GM12878 (cell line): ENCODE measurements around the gene STXBP4. TPM values are rescaled to one million over a fixed set of nuclear protein-coding genes. Genes with fewer than 3 reads are reported as not detected.

Experiments used
- ATAC-seq: fragments of 200-7000 bp; cut with Tn5 transposase; 3 replicates; pipeline ENCODE4 v1.9.1; 2020; ENCODE audit warnings: mild to moderate bottlenecking, moderate library complexity
- BruUV-seq: library from RNA; stranded (reverse); fragments of 400-500 nt; replicated peaks from 2 replicates; lab custom pipeline; 2021; lab: Mats Ljungman, UMichigan
- CTCF ChIA-PET: fragments of 300-600 bp; sonication (Branson Sonifier 250); formaldehyde crosslinking; extraction: SDS; loops from one replicate; lab custom pipeline; 2021; ENCODE audit warnings: inconsistent platforms; lab: Yijun Ruan, JAX
- POLR2A ChIA-PET: fragments of 350-600 bp; formaldehyde crosslinking; extraction: SDS; loops from one replicate; lab custom pipeline; 2021; ENCODE audit warnings: inconsistent platforms; lab: Charles Lee
- RAD21 ChIA-PET: fragments of 300-600 bp; sonication (Branson Sonifier 250); formaldehyde crosslinking; loops from one replicate; lab custom pipeline; 2023; ENCODE audit warnings: antibody characterized with exemption; ENCODE audit not compliant: unreplicated experiment; lab: Charles Lee
- SMC1A ChIA-PET: fragments of 300-600 bp; sonication (Branson Sonifier 250); formaldehyde crosslinking; loops from one replicate; lab custom pipeline; 2023; ENCODE audit not compliant: unreplicated experiment, uncharacterized antibody; lab: Charles Lee
- DNase-seq: peaks from one replicate; pipeline ENCODE4 v3.0.0-alpha.2; 2011; ENCODE audit warnings: low read depth, low spot score
- FAIRE-seq: peaks from 3 replicates; lab custom pipeline; 2011; peaks lifted over from hg19 to GRCh38; lab: Jason Lieb, UNC
- H2AFZ ChIP-seq: 2 replicates; pipeline ENCODE4 v1.6.0; 2011; ENCODE audit warnings: low read depth, low read length, control low read depth; ENCODE audit not compliant: control insufficient read depth
- H3K27ac ChIP-seq: 2 replicates; pipeline ENCODE4 v1.5.1; 2011; ENCODE audit warnings: control low read depth; ENCODE audit not compliant: control insufficient read depth, insufficient read depth
- H3K27me3 ChIP-seq, 2 experiments: replicated peaks in 1 of 2; 2 replicates each; pipeline versions ENCODE4 v1.6.0 to v1.6.1; 2011; ENCODE audit warnings: low read length in 1 of 2; ENCODE audit not compliant: control insufficient read depth in 2 of 2, insufficient read depth in 2 of 2
- H3K36me3 ChIP-seq, 2 experiments: 2 replicates each; pipeline ENCODE4 v1.5.1; 2011; ENCODE audit warnings: low read length in 1 of 2; ENCODE audit not compliant: control insufficient read depth in 2 of 2, insufficient read depth in 2 of 2
- H3K4me1 ChIP-seq: 2 replicates; pipeline ENCODE4 v1.6.1; 2011; ENCODE audit warnings: mild to moderate bottlenecking, low read length, moderate library complexity, mixed read lengths; ENCODE audit not compliant: control insufficient read depth, insufficient read depth
- H3K4me2 ChIP-seq: 2 replicates; pipeline ENCODE4 v1.6.0; 2011; ENCODE audit warnings: control low read depth; ENCODE audit not compliant: control insufficient read depth, insufficient read depth
- H3K4me3 ChIP-seq: fragments of 200-600 bp; sonication (generic); 2 replicates; pipeline ENCODE4 v1.5.1; 2016
- H3K79me2 ChIP-seq: 2 replicates; pipeline ENCODE4 v1.6.0; 2011; ENCODE audit warnings: low read length; ENCODE audit not compliant: control insufficient read depth, insufficient read depth
- H3K9ac ChIP-seq: 2 replicates; pipeline ENCODE4 v1.8.0; 2011; ENCODE audit warnings: low read length, control low read depth, mixed read lengths; ENCODE audit not compliant: control insufficient read depth, insufficient read depth
- H3K9me3 ChIP-seq: replicated peaks from 3 replicates; pipeline ENCODE4 v1.5.1; 2011; ENCODE audit warnings: mild to moderate bottlenecking, low read length; ENCODE audit not compliant: control insufficient read depth, insufficient read depth
- H4K20me1 ChIP-seq: 2 replicates; pipeline ENCODE4 v1.6.0; 2011; ENCODE audit not compliant: control insufficient read depth, insufficient read depth
- ASH2L ChIP-seq: fragments of 300-600, 200-600 bp; sonication (generic); IDR thresholded peaks from 2 replicates; pipeline ENCODE4 v1.6.1; 2017; ENCODE audit warnings: low read depth, mild to moderate bottlenecking, borderline replicate concordance
- BACH1 ChIP-seq: fragments of 450-650 bp; IDR thresholded peaks from 2 replicates; pipeline ENCODE4 v1.6.1; 2017; ENCODE audit warnings: mild to moderate bottlenecking, borderline replicate concordance
- BMI1 ChIP-seq: fragments of 450-650 bp; IDR thresholded peaks from 2 replicates; pipeline ENCODE4 v1.6.1; 2016; ENCODE audit warnings: mild to moderate bottlenecking, moderate library complexity, borderline replicate concordance
- BRCA1 ChIP-seq: IDR thresholded peaks from 2 replicates; pipeline ENCODE4 v1.6.1; 2011; ENCODE audit warnings: low read depth, low read length, improper control_type of control experiment
- CHD4 ChIP-seq: fragments of 200-600 bp; sonication (generic); IDR thresholded peaks from 2 replicates; pipeline ENCODE4 v1.6.1; 2016; ENCODE audit warnings: mild to moderate bottlenecking
- DPF2 ChIP-seq: fragments of 450-650 bp; IDR thresholded peaks from 2 replicates; pipeline ENCODE4 v1.6.1; 2017; ENCODE audit warnings: mild to moderate bottlenecking
- KLF5 ChIP-seq: fragments of 450-650 bp; IDR thresholded peaks from 2 replicates; pipeline ENCODE4 v1.6.1; 2014; ENCODE audit warnings: mild to moderate bottlenecking; ENCODE audit not compliant: partially characterized antibody
- RB1 ChIP-seq: fragments of 450-650 bp; formaldehyde crosslinking; IDR thresholded peaks from 2 replicates; pipeline ENCODE4 v1.6.1; 2017; ENCODE audit warnings: mild to moderate bottlenecking, borderline replicate concordance
- SMC3 ChIP-seq: IDR thresholded peaks from 2 replicates; pipeline ENCODE4 v1.6.1; 2011; ENCODE audit warnings: low read length, improper control_type of control experiment, borderline replicate concordance
- STAT3 ChIP-seq: IDR thresholded peaks from 2 replicates; pipeline ENCODE4 v1.6.1; 2011; ENCODE audit warnings: low read depth, low read length, improper control_type of control experiment
- SUZ12 ChIP-seq: fragments of 200-600 bp; sonication (generic); IDR thresholded peaks from one replicate; pipeline ENCODE4 v1.6.1; 2018; ENCODE audit warnings: antibody characterized with exemption, mild to moderate bottlenecking; ENCODE audit not compliant: unreplicated experiment
- TAF1 ChIP-seq: IDR thresholded peaks from 2 replicates; pipeline ENCODE4 v1.6.1; 2011; ENCODE audit warnings: mild to moderate bottlenecking, low read depth, low read length, borderline replicate concordance
- YBX1 ChIP-seq: fragments of 450-650 bp; IDR thresholded peaks from 2 replicates; pipeline ENCODE4 v1.6.1; 2016; ENCODE audit warnings: antibody characterized with exemption
- WGBS: methylation state at CpG from one replicate; pipeline ENCODE4 v1.1.6; 2016; ENCODE audit warnings: low lambda C conversion rate; ENCODE audit not compliant: insufficient replicate concordance, insufficient coverage; ENCODE audit errors: missing lambda C conversion rate; 5-methylcytosine and 5-hydroxymethylcytosine counted together
- in situ Hi-C: fragments of 300-500 bp; cut with MboI; formaldehyde crosslinking; loops from 9 replicates; pipeline ENCODE4 v1.14.3; 2018; ENCODE audit warnings: mixed read lengths
- intact Hi-C: fragments of 100-400 bp; cut with micrococcal nuclease; formaldehyde crosslinking; loops from one replicate; pipeline ENCODE4 v1.14.2; 2022; ENCODE audit not compliant: unreplicated experiment
- polyA plus RNA-seq, 11 experiments: library from polyadenylated mRNA; depleted of rRNA in 4 of 11; unstranded in 6 of 11; stranded (reverse) in 5 of 11; fragments of >200 nt; fragmentation: Nextera tagmentation in 4 of 11; fragmentation: Illumina TruSeq in 1 of 11; extraction: Ambion mirVana in 4 of 11; extraction: Trizol in 1 of 11; gene quantifications; 1 replicate in 1 of 11; 2 replicates in 10 of 11; pipeline versions ENCODE4 v1.2.1 to v1.2.3, GENCODE V29; 2011 to 2016; ENCODE audit warnings: inconsistent platforms in 2 of 11, missing spikeins in 2 of 11, low read depth in 1 of 11
- total RNA-seq, 4 experiments: library from RNA; depleted of rRNA in 3 of 4; stranded (reverse); fragments of >200 nt in 3 of 4; fragmentation: Illumina TruSeq in 1 of 4; extraction: Trizol in 1 of 4; gene quantifications; 2 replicates each; pipeline versions ENCODE4 v1.2.1 to v1.2.3, GENCODE V29; 2013 to 2021
- TF ChIP-seq, protein P1 (sequence below): fragments of 450-650 bp; formaldehyde crosslinking; IDR thresholded peaks from 2 replicates; pipeline ENCODE4 v1.4.0; 2020; ENCODE audit warnings: mild to moderate bottlenecking, moderate library complexity
- TF ChIP-seq, protein P2 (sequence below): IDR thresholded peaks from 2 replicates; pipeline ENCODE4 v1.6.1; 2012; ENCODE audit warnings: low read depth, low read length, improper control_type of control experiment
- TF ChIP-seq, protein P3 (sequence below): fragments of 450-650 bp; formaldehyde crosslinking; IDR thresholded peaks from 2 replicates; pipeline ENCODE4 v1.4.0; 2022; ENCODE audit warnings: mild to moderate bottlenecking, moderate library complexity

The STXBP4 gene
- total and polyA plus RNA-seq, 10 of the 15 experiments (the other 5 are each of a cell fraction or from before 2014, with no cell fraction given): 4.3 to 11.0 (median 6.7) TPM

DNA sequence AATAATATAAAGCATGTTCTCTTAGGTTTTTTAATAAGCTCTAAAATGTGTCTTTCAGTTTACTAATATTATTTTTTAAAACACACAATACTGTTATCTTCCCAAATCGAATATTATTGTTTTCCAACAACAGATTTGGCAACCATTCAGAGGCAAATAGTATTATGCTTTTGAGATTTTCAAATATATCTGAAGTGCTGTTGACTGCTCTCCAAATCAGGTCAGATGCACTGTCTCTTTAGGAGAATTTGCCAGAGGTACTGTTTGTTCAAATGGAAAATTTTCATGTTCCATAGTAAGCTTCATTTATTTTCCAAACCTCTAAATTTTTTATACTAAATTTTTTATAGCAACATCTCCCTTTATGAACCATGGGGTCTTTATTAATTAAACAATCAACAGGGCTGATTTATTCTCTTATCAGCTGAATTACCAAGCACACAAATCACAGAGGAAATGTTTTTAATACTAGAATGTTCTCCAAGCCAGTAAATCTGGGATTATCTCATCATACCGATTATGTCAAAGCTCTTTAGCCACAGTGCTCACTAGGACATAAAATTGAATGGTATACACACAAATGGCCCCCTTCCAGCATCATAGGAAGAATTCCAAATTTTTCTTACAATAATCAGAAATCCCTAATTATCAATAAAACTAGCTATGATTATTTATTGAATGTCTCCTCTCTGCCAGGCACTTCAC lies 187.4 kb downstream of the STXBP4 start:
- in situ Hi-C loops: no loop called here
- BruUV-seq: no TSS peak
- H4K20me1 ChIP-seq: no peaks in the 10 kb centered on the region
- TF ChIP-seq YBX1 (no peak), BACH1 (no peak), DPF2 (no peak), RB1 (no peak), ASH2L (no peak), SUZ12 (no peak), STAT3 (no peak), TAF1 (no peak), KLF5 (no peak), BRCA1 (no peak), BMI1 (no peak), SMC3 (no peak), CHD4 (no peak)
- TF ChIP-seq, protein P1, sequence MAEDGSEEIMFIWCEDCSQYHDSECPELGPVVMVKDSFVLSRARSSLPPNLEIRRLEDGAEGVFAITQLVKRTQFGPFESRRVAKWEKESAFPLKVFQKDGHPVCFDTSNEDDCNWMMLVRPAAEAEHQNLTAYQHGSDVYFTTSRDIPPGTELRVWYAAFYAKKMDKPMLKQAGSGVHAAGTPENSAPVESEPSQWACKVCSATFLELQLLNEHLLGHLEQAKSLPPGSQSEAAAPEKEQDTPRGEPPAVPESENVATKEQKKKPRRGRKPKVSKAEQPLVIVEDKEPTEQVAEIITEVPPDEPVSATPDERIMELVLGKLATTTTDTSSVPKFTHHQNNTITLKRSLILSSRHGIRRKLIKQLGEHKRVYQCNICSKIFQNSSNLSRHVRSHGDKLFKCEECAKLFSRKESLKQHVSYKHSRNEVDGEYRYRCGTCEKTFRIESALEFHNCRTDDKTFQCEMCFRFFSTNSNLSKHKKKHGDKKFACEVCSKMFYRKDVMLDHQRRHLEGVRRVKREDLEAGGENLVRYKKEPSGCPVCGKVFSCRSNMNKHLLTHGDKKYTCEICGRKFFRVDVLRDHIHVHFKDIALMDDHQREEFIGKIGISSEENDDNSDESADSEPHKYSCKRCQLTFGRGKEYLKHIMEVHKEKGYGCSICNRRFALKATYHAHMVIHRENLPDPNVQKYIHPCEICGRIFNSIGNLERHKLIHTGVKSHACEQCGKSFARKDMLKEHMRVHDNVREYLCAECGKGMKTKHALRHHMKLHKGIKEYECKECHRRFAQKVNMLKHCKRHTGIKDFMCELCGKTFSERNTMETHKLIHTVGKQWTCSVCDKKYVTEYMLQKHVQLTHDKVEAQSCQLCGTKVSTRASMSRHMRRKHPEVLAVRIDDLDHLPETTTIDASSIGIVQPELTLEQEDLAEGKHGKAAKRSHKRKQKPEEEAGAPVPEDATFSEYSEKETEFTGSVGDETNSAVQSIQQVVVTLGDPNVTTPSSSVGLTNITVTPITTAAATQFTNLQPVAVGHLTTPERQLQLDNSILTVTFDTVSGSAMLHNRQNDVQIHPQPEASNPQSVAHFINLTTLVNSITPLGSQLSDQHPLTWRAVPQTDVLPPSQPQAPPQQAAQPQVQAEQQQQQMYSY: no peak
- TF ChIP-seq, protein P2, sequence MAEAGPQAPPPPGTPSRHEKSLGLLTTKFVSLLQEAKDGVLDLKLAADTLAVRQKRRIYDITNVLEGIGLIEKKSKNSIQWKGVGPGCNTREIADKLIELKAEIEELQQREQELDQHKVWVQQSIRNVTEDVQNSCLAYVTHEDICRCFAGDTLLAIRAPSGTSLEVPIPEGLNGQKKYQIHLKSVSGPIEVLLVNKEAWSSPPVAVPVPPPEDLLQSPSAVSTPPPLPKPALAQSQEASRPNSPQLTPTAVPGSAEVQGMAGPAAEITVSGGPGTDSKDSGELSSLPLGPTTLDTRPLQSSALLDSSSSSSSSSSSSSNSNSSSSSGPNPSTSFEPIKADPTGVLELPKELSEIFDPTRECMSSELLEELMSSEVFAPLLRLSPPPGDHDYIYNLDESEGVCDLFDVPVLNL: no peak
- TF ChIP-seq, protein P3, sequence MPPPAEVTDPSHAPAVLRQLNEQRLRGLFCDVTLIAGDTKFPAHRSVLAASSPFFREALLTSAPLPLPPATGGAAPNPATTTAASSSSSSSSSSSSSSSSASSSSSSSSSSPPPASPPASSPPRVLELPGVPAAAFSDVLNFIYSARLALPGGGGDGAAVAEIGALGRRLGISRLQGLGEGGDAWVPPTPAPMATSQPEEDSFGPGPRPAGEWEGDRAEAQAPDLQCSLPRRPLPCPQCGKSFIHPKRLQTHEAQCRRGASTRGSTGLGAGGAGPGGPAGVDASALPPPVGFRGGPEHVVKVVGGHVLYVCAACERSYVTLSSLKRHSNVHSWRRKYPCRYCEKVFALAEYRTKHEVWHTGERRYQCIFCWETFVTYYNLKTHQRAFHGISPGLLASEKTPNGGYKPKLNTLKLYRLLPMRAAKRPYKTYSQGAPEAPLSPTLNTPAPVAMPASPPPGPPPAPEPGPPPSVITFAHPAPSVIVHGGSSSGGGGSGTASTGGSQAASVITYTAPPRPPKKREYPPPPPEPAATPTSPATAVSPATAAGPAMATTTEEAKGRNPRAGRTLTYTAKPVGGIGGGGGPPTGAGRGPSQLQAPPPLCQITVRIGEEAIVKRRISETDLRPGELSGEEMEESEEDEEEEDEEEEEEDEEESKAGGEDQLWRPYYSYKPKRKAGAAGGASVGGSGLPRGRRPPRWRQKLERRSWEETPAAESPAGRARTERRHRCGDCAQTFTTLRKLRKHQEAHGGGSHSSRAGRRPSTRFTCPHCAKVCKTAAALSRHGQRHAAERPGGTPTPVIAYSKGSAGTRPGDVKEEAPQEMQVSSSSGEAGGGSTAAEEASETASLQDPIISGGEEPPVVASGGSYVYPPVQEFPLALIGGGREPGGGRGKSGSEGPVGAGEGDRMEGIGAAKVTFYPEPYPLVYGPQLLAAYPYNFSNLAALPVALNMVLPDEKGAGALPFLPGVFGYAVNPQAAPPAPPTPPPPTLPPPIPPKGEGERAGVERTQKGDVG: no peak

More for the DNA sequence above, 187.4 kb downstream of the STXBP4 start:
- 89% methylated on average over 2 of the region's 2 CpGs for WGBS
- no peak overlapping the region for H3K4me3 ChIP-seq
- no peaks in the 10 kb centered on the region for H3K27me3 ChIP-seq
- ChIA-PET POLR2A (no interaction called here), SMC1A (interaction anchor here (0.8 to 1.0 kb wide), 3 partner anchors 14 to 68 kb away, joined by 3 read pairs; no protein-coding TSS in a partner anchor), RAD21 (interaction anchor here (1.1 kb wide), 1 partner anchor 12 kb away, joined by 3 read pairs; no protein-coding TSS in a partner anchor), CTCF (interaction anchor here (1.2 to 1.3 kb wide), 2 partner anchors 10 to 92 kb away, joined by 3 to 4 read pairs; no protein-coding TSS in a partner anchor)
- no peaks in the 10 kb centered on the region for H3K79me2 ChIP-seq
- H3K4me1 ChIP-seq: no peaks in the 10 kb centered on the region
- H3K9ac ChIP-seq: no peak overlapping the region
- no peak overlapping the region for H3K4me2 ChIP-seq
- intact Hi-C loops: no loop called here
- FAIRE-seq (no peak), ATAC-seq (no peak), DNase-seq (no peak)
- H3K27ac ChIP-seq: no peak overlapping the region
- no peaks in the 10 kb centered on the region; a peak in 1 of 4 replicates for H3K36me3 ChIP-seq
- no peak overlapping the region for H2AFZ ChIP-seq
- no peaks in the 10 kb centered on the region for H3K9me3 ChIP-seq
